HG03060 (cell line): Measurements from ENCODE around the gene HOXB8.

Experiments
- ATAC-seq: cut with Tn5 transposase; IDR thresholded peaks from one replicate; pipeline ENCODE4 v1.9.1; 2021; ENCODE audit warnings: low read depth, moderate number of reproducible peaks; ENCODE audit not compliant: unreplicated experiment

The HOXB8 gene

GRCh38 chr17:48570325-48571023 lies 44.6 kb downstream of the HOXB8 start:
- no peak for ATAC-seq

- ATAC-seq = no peak
Measured at GRCh38 chr17:48569674-48570324, 45.3 kb downstream of the HOXB8 start.

GRCh38 chr17:48569240-48569582 lies 45.9 kb downstream of the HOXB8 start:
- ATAC-seq = no peak

GRCh38 chr17:48568499-48569239 lies 46.4 kb downstream of the HOXB8 start:
- no peak for ATAC-seq

GRCh38 chr17:48567646-48568354 lies 47.3 kb downstream of the HOXB8 start:
- ATAC-seq = no peak

DNA sequence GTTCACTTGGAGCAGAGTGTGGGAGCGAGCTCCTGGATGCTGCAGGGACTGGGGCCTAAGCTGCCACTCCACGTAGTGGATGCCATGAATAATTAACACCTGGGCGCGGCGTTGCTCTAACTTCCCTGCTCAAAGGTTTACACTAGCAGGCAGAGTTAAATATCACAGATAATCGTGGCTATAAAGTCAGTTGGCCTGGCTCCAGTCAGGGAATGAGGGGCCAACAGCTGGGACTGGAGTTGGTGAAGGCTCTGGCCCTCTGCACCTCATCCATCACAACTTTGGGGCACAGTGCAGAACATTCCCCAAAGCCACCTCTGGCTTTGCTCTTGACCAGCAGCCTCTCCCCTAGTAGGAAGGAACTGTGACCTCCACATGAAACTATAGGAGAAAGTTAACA lies 47.9 kb downstream of the HOXB8 start:
- no peak for ATAC-seq

DNA sequence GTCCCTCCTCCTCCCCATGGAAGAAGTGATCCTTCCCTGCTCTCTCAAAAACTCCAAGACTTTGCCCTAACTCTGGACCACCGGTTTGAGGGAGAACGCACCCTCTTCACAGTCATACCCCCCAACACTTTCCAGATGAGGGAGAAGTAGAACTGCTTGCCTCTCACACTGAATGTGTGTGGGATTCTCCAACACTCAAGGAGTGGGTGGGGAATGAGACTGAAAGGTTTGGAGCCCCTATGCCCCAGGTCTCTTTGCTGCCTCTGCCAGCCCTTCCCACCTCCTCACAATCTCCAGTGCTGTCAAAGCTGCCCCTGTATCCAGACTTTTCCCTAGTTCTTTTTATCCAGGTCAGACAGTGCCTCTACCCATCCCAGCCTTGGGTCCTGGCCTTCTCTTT lies 48.4 kb downstream of the HOXB8 start:
- ATAC-seq = no peak

GRCh38 chr17:48565925-48566710 lies 49.0 kb downstream of the HOXB8 start:
- ATAC-seq = no peak

GRCh38 chr17:48565022-48565554 lies 50.0 kb downstream of the HOXB8 start:
- ATAC-seq = no peak

DNA sequence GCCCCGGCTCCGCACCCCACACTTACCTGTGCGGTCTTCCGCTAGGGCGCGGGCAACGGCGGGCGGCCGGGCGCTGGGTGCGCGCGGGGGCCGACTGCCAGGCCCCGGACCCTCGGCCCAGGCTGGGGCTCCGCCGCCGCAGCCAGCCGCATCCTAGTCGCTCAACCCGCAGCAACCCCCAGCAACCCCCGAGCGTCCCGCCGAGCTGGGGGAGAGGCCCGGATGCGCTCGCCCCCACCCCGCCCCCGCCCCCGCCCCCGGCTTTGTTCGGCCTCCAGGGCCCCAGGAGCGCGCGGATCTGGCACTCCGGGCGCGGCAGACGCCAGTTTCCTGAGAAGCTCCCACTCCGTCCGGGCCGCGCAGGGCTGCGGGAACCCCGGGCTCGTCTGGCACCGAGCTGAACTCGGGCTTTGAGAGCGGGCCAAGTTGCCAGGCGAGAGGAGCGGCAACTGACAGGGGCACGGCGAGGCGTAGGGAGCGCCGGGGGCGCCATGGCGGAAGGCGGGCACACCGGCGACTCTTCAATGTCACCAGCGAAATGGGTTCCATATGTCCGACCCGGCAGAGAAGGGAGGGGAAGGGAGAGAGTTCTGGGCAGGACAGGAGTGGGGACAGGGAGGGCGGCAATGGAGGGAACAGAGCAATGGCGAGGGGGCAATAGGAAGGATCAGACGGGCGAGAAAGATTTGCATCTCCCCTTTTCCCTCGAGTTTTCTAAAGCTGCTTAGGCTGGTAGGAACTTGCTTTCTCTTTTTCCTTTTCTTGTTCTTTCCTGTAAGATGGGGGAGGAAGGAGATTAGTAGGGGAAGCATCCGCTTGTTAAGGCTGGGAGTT lies 50.7 kb downstream of the HOXB8 start:
- no peak for ATAC-seq

- no peak for ATAC-seq
Measured at GRCh38 chr17:48563867-48564187, 51.3 kb downstream of the HOXB8 start.

GRCh38 chr17:48563385-48563838 lies 51.7 kb downstream of the HOXB8 start:
- no peak for ATAC-seq

DNA sequence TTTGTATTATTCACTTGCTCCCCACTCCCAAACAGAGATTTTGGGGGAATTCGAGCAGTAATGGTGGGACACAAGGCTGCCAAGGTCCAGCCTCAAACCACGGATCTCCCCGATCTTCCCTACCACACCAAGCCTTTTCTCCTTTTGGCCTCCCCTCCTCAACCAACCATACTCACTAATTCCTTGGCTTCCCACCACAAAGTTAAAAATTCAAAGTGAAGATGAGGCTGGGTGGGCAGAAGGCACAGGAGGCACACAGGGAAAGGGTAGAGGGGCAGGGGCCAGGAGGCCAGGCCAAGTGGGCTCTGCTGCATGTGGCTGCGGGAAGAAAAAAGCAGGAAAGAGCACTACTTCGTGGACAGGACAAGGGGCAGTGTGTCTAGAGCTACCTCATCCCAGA lies 52.2 kb downstream of the HOXB8 start:
- no peak for ATAC-seq
